GM19239 (cell line): ENCODE measurements around the gene GPR62.
A peak's percentile ranks its signal among the peaks of the same experiment; 100 is the strongest.

Experiments
- DNase-seq: peaks from one replicate; pipeline ENCODE4 v3.0.0; 2011; ENCODE audit warnings: low spot score; ENCODE audit not compliant: insufficient read length
- FAIRE-seq: peaks from 2 replicates; lab custom pipeline; 2011; peaks lifted over from hg19 to GRCh38; lab: Jason Lieb, UNC

The GPR62 gene

DNA sequence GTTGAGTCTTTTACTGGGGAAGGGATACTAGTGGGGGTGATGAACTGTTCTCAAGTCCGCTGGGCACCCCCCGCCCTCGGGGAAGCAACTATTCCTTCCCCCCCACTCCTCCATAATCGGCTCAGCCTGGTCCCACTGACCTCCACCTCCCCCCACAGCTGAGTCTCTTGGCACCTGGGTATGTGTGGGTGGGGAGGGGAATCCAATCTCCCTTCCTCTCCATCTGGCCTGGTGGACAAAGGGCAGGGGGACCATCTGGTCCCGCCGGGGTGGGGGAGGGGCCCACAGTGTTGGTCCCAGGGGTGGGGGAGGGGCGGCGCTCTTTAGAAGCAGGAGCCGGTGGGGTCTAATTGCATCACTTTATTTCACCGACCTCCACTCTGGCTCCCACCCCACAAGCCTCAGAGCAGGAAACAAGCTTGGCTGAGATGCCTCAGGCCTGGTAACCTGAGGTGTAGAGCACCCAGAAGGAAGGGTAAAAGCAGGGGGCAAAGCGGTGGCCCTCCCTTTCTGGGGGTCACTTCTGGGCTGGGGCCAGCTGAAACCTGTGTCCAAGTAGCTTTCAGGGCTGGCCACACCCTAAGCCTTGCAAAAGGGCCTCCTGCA lies 13.1 kb downstream of the GPR62 start:
- FAIRE-seq, result peak; percentile 42
- no peak for DNase-seq

DNA sequence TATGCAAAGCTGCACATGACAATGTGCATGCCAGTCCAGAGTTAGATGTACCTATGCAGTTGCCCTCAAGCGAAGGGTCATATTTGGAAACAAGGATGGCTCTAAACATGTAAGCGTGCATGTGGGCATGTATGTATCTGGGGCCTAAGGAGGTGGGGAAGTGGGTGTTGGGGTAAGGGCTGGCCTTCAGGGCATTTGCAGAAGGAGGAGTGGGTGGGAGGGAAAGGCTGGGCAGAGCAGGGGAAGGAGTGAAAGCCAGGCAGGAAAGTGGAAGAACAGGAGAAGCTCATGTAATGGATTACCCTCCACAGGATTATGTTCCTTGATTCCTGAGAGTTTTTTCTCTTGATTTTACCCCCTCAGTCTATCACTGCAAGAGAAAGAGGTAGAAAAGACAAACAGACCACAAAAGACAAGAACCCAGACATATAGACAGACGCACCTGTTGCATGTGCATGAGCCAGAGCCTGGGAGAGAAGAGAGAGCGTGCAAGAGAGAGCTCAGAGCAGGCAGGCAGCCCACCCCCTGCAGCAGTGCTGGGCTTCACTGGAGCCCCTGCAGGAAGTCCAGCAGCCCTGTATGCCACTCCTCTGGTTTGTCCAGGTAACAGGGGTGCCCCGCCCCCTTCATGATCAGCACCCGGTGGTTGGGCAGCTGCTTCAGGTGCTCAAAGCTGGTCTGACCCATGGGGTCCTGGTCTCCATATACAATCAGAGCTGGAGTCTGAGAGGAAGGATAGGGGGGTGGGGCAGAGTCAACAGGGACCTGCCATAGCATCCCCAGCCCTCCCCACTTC lies 13.9 kb downstream of the GPR62 start:
- DNase-seq, result no peak
- no peak for FAIRE-seq

DNA sequence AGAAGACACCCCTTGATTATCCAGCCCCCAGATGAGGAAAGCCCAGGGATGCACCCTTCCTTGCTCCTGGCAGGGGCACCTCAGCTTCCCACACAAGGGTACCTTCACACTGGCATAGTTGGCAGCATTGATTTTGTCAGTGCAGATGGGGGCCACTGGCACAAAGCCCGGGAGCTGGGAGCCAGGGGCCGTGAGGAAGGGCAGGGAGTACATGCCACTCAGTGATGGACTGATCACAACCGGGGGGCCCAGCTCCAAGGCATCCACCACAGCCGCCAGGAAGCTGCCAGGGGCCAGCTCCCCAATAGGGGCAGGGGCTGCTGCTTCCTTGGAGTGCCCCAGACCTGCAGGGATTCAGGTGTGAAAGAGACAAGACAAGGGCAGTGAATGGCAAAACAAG lies 14.7 kb downstream of the GPR62 start:
- FAIRE-seq (no peak), DNase-seq (no peak)

DNA sequence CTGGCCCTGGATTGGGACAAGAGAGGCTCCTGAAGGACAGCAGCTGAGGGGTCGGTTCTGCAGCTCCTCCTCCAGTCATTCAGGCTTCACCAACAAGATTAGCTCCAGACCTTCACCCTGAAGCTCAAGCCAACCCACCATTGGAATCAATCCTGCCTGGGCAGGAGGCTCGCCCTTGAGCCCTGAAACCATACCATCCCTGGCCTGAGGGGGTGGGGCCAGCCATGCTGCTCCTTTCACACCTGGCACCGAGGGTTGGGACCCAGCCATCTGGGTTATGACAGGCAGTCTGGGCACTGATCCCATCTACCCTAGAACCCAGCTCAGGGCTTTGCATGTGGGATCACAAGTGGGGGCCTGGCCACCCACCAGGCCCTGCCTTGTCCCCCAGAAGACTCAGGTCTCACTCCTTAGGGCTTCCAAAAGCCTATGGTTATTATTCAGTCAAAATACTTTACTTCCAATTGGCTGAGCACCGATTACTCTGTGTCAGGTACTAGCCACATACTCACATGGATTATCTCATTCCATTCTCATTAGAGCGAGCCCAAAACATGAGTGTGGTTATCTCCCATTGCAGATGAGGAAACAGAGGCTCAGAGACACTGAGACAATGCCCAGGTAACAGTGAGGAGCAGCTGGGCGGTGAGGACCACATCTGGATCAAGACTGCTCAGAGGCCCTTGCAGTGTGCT lies 15.6 kb downstream of the GPR62 start:
- FAIRE-seq (no peak), DNase-seq (no peak)

DNA sequence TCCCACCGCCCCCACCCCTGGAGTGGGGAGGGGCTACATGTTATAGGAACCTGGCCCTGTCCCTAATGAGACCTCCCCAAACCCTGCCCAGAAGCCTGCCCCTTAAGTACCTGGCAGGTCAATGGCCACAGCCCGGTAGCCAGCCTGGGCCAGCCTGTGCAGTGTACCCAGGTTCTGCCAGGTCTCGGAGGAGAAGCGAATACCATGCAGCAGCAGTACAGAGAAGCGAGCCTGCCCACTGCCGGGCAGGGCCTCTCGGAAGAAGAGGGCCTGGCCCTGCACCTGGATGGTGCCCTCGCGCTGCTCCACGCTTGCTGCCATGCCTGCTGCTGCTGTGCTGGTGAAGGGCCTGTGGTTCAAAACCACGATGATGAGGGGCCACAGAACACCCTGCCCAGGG lies 16.2 kb downstream of the GPR62 start:
- FAIRE-seq, result no peak
- DNase-seq, result no peak

DNA sequence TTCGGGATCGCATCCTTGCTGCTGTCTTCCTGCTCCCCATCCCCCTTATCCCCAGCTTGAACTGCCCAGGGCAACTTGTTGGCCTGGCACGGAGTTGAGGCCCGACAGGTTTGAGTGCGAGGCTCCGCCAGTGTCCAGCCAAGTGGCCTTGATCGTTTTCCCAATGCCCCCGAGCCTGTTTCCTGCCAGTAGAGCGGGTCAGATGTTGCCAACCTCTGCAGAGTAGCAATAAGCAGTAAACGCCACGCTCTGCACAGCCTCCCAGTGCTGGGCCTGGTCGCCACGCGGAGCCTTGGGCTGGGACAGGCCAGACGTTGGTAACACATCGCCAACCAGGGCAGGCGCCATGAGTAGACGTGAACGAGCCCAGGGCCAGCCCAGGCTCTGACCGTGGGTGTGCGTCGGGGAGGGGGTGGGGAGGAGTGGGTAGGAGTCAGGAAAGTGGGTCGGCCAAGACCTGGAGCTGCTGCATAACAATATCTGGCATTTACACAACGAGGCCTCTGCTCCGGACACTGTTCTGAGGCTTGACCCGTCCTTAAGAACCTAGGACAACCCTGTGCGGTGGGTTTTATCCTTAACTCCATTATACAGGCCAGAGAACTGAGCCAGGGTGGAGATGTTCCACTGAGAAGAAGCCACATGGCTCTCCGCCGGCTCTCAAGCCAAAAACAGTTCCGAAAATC lies 19.2 kb downstream of the GPR62 start:
- FAIRE-seq (peak; percentile 21), DNase-seq (no peak)

DNA sequence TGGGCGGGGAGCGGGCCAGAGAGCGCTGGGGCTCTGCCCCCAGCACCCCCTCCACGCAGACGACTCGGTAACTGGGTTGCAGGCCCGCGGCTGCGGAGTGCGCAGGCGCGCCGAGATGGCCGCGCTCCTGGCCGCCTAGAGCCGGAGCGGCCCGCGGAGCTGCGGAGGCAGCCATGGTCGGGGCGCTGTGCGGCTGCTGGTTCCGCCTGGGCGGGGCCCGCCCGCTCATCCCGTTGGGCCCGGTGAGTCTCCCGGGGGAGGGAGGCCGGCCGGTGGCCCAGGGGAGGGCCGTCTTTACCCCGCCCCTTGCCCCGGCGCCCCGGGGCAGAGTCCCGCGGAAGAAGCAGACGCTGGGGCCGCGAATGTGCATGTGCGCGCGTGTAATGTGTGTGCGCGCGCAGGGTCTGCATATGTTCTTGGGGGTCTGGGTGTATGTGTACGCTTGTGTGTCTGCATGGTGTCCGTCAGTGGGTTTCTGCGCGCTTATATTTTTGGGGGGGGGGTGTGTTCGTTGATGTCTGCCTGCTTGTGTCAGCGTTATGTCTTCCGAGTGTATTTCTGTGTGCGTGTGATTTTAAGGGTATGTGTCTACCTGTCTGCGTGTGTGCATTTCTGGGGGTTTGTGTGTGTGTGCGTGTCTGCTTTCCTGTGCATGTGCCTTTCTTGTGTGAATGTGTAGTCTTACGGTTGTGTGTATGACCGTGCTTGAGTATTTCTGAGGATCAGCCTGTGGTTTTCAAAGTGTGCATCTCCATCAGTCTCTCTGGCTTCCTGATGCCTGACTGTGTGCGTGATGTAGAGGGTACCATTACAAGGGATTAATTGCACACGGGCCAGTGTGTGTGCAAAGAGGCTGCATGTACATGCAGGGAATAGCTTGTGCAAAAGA lies 20.0 kb downstream of the GPR62 start, which contains the start of gene ABHD14A:
TSS of gene ABHD14A (plus strand) at position 102 of the 889 bp plus-strand sequence. CDS start at position 174, 72 bp downstream.
- DNase-seq, result peak; percentile 84
- peak; percentile 86 for FAIRE-seq

DNA sequence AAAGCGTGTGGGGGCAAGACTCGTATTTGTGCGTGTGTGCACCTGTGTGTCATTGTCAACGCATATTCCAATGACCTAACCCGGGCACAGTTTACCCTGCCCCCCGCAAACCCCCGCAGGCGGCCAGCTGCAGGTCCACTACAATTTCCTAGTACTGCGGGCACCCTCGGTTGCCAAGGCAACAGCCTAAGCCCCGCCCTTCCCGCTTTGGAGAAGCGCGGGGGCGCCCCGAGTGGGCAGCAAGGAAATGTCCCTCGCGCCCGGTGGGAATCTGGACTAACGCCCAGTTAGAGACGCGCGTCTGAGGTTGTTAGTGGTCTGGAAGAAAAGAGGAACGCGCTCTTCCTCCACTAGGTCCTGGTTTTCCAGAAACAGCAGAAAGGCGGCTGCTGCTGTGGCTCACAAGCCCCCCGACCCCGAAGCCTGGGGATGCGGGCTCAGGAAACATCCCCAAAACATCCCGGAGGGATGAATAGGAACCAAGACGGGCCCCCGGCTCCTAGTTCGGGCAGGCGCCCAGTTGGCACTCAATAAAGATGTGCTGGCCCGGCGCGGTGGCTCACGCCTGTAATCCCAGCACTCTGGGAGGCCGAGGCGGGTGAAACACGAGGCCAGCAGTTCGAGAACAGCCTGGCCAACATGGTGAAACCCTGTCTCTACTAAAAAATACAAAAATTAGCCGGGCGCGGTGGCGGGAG lies 20.8 kb downstream of the GPR62 start:
- FAIRE-seq, result no peak
- no peak for DNase-seq

DNA sequence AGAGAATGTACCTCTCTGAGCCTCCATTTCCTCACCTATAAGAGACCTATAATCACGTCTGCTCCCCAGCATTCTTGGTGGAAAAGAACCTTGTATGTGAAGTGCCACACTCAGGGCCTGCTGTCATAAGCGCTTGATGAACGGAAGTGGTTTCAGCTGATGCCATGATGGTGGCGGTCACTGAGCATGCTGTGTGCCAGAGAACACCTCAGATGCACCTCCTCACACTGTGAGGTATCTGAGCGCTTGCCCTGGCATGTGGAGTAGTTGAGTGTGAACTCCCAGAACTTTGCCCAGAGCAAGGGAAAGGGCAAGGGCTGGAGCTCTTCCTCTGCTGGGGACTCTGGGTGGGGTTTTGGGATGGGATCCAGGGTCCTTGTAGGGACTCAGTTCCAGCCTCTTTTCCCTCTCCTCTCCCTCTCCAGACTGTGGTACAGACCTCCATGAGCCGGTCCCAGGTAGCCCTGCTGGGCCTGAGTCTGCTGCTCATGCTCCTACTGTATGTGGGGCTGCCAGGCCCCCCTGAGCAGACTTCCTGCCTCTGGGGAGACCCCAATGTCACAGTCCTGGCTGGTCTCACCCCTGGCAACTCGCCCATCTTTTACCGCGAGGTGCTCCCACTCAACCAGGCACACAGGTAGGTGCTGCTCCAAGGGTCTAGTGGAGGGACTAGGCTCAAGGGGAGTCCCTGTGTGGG lies 22.4 kb downstream of the GPR62 start:
- no peak for FAIRE-seq
- no peak for DNase-seq

DNA sequence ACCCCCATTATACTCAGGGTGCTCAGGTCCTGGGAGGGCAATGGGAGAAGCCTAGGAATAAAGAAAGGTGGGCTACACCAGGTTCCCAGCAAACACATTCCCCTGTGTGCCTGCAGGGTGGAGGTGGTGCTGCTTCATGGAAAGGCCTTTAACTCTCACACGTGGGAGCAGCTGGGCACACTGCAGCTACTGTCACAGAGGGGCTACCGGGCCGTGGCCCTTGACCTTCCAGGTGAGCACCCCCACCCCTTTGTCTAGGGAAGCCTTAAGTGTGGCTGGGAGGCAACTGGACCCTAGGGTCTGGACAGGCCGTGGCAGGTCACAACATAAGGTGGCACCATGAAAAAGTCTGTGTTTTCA lies 22.9 kb downstream of the GPR62 start:
- DNase-seq (no peak), FAIRE-seq (no peak)

DNA sequence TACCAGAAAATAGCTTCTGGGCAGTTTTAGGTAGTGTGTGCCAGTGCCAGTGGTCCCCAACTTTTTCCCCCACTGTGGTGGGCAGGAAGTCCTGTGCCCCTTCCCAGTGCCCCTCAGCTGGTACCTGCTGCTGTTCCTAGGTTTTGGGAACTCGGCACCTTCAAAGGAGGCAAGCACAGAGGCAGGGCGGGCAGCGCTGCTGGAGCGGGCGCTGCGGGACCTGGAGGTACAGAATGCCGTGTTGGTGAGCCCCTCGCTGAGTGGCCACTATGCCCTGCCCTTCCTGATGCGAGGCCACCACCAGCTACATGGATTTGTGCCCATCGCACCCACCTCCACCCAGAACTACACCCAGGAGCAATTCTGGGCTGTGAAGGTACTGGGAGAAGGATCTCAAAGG lies 25.1 kb downstream of the GPR62 start:
- no peak for DNase-seq
- no peak for FAIRE-seq

DNA sequence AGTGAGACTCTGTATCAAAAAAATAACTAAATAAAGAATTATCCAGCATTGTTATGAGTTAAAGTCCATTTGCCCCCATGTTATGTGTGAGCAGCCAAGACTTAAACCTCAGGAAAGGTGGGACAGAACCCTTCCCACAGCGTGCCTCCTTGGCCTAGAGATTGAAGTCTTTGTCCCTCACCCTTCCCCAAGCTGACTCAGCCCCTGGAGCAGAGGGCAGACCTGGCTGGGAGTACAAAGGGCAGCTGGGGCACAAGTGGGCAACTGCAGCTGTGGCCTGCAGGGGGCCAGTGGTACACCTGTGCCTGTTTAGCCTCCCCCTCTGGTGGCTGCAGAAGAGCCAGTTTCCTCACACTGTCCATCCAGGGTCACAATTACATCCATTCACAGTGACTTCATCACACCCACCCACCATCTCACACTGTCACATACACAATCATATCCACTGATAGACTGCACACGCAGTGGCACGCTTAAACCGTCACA lies 27.2 kb downstream of the GPR62 start:
- FAIRE-seq (peak; percentile 90), DNase-seq (peak; percentile 79)

DNA sequence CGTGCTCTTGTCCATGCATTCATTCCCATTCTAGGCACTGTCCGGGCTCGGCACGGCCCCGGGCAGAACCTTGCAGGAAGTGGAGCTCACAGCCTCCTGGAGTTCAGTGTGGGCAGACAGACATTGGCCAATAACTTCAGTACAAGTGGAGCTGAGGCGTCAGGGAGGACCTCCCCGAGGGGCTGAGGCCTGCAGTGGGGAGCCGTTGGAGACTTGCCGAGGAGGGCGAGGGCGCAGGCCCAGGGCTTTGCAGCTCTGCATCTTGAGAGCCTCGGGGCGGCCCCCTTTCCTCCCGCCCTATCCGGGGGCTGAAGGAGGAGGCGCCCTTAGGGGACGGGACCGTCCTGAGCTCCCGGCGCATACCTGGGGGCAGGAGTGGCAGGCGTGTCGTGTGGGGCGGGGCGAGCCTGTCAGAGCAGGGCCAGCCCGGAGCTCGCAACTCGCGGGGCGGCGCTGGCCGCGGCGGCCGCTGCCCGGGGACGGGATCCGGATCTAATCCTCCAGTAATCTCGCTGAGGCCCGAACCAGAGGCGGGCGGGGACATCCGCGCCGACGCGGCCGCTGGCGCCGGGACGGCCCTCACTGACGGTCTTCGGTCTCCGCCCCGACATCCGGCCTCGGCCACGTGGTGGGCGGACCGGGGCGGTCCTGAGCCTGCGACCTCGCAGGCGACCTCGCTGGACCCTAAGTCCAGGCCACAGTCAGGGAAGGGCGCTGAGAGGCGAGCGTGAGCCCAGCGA lies 27.8 kb downstream of the GPR62 start, which contains the start of gene ACY1:
TSS of gene ACY1 (plus strand) at position 698 of the 740 bp plus-strand sequence. CDS start 530 bp downstream, outside the sequence.
- DNase-seq, result peak; percentile 93
- FAIRE-seq, result peak; percentile 78

DNA sequence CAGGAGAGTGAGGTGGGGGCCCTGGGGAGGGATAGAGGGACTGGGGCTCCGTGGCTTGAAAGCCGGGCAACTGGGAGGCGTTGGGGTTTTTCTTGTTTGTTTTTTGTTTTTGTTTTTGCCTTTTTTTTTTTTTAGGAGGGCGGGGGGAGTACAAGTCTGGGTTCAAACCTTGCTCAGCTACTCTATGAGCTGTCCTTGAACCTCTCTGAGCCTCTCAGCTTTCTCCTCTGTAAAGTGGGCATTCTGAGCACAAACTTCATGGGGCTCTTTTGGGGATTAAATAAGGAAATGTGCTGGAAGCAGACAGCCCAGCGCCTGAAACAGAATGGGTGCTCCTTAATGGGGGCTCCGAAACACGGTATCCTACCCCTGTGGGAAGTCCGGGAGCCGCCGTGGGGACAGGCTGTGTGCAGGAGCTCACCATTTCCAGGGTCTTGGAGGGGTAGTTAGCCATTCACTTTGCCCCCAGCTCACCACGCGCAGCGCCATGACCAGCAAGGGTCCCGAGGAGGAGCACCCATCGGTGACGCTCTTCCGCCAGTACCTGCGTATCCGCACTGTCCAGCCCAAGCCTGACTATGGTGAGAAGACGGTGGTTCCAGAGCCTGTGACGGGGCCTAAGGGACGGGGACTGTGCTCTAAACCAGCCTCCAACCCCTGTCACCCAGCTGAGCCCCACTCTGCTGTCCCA lies 28.5 kb downstream of the GPR62 start:
- FAIRE-seq, result no peak
- DNase-seq, result no peak

DNA sequence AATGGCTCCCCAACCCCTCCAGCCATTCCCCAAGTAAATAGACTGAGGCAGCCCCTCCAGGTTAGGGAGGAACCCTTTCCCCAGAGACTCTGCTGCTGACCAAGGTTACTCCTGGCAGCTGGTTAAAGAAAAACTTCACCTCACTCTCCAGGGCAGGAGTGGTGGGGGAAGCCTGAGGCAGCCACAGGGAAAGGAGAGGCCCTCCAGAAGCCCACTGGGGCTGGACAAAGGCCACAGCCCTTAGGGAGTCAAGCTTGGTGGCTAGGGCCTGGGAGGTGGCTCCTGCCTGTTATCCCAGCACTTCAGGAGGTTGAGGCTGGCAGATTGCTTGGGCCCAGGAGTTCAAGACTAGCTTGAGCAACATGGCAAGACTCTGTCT lies 29.1 kb downstream of the GPR62 start:
- DNase-seq (no peak), FAIRE-seq (no peak)

DNA sequence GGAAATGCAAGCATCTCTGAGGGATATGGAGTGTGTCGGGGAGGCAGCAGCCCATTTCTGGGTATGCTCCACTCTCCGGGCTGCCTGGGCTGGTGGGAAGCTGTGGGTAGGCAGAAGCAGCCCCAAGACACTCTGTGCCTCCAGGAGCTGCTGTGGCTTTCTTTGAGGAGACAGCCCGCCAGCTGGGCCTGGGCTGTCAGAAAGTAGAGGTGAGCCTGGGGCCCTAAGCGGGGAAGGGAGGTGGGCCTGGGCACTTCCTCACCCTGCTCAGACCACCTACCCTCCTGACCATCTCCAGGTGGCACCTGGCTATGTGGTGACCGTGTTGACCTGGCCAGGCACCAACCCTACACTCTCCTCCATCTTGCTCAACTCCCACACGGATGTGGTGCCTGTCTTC lies 29.9 kb downstream of the GPR62 start:
- no peak for FAIRE-seq
- no peak for DNase-seq
